CD4-positive, alpha-beta T cell treated with Interleukin-2 at 100 ng/mL for 4 hours (primary cell): ENCODE measurements around the gene HMX2.

Source experiments
- DNase-seq: peaks from one replicate; pipeline ENCODE4 v3.0.0-alpha.2; 2020; ENCODE audit warnings: low spot score

Gene HMX2

GRCh38 chr10:123139521-123140163 lies 8.3 kb upstream of the HMX2 start:
- DNase-seq = no peak

DNA sequence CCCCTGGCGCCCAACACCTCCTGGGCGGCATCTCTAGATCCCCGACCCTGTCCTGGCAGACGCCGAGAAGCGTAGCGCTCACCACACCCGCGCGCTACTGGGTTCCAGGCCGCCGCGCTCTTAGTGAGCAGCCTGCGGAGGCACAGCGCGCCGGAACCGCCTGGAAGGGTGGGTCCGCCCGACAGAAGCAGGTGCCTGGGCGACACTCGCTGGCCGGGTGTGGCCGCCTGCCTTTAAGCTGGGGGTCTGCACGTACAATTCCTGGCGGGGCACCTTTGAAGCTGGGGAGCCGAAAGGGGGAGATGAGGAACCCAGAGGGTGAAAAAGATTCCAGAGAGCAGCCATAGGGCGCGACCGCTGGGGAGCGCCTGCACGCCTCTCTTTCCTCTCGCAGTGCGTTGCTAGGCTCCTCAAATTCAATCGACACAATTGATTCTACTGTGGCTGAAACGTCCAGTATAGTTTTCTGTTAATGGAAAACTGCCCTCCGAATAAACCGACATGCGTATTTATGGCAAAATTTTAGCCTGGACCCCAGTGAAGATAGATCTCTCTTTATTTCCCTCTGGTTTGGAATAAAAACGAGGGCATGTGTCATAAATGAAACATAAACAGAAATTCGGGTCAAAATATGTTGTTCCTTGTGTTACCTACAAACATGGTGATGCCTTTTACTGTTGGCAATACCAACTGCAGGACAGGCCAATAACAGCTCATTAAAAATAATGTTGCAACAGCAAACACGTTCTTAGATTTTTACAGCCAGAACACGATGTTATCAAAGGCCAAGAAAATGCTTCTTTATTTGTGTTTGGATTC lies 7.6 kb upstream of the HMX2 start:
- no peak for DNase-seq

- no peak for DNase-seq
Measured at GRCh38 chr10:123140983-123141390, 6.9 kb upstream of the HMX2 start.

DNA sequence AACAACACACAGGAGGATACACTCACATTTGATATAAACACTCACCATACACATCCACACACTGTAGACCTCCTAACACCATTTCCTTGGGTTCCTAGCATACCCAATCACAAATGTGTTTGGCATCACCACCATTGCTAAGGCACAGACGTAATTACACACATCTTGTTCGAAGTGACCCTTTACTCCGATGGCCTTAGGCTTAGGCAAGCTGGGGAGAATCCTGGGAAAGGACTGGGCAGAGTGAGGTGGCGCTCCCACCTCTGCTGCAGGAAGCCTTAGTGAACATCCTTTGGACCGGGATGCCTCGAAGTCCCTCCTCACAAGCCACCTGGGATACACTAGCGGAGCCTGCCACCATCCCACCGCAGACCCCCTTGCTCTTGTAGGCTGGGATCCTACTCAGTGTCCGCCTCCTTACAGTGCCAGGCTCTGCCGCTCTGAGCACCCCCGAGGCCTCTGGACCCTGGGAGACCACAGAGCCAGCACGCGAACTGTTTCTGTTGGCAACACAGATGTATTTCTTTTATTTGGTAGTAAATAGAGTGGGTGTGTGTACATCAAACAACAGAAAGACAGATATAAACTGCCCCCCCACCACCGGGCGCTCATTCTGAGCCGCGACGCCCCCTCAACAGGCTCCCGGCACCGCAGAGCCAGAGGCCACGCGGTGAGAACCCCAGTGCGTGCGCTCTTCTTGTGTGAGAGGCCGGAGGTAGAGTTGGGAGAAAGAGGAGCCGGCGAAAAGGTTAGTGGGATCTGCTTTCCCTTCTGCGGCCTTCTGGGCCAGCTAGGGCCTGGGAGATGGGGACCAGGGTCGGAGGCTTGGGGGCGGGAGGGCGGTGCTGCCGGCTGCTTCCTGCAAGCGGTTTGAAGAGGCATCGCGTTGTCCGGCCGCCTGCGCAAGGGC lies 5.9 kb upstream of the HMX2 start:
- DNase-seq = no peak

- no peak for DNase-seq
Measured at GRCh38 chr10:123142701-123143161, 5.2 kb upstream of the HMX2 start.

DNA sequence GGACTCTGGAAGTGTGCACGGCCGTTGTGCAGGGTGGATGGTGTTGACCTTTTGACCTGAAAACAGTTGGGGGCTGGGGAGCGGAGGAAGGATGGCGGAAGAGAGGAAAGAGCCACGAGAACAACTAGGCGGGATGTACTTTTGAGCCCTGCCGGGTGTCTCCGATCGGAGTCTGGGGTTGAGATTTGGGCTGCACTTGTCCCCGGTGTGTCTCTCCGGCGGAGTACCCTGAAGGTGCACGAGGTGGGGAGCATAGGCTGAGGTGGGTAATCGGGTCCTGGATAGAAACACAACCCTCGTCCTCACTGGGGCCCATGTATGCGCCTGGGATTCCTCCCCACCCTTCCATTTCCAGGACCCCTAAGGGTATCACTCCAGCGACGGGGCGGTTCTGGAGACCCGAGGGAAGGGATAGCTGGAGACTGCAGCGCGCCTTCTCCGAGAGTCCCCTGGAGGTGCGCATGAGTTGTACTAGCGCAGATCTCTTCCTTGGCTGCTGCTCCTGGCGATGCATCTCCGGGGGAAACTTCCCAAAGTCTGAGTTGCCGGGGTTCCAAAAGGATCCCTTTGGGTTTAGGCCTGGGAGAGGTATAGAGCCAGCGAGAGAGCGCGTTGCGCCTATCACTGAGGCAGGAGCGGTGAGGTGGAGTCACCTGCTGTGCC lies 4.6 kb upstream of the HMX2 start:
- no peak for DNase-seq

DNA sequence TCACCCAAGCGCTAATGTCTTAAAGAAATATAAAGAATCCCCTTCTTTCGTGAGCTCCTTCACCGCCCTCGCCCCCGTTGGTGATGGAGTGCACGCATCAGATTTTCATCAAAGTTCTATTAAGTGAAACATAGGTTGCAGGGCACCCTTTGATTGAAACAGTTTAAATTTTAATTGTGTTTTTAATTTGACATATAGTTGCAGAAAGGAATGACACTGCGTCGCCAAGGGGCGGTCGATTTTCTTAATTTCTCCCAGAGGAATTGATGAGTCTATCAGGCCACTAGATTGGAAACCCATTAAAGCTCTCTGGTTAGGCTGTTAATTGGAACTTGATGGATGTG lies 4.1 kb upstream of the HMX2 start:
- no peak for DNase-seq

DNA sequence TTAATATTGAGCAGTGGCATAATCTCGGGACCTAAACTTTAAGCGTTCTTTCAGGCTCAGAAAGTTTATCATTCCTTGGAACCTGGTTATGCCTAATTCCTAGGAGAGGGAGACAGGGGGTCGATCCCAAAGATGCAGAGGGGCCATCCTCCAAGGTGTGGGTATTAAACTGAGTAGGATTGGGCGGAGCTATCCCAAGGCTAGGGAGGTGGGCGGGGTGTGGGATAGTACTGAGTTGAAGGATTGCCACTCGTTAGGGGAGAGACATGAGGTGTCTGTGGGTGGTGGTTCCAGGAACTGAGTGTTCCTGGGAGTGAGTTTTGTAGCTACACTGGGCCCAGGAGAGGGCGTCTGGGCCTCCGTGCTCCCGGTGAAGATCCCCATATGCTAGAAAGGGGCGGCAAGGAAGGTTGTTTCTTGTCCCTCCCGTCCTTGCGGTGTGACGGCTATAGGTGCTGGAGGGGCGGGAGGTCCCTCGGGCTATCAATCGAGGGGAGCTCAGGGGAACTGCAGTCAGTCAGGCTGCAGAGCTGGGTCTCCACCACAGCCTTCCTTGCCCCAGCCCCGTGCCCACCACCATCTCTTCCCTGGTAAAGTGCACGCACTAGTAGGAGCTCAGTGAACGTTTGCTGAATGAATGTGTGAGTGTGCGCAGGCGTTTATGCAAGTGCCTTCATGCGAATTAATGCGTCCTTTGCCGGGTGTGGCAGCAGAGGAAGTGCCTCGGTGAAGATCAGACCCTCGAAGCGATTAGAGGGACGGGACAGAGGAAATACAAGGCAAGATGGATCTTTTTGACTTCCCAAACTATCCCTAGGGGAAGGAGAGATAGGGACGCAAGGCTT lies 3.0 kb upstream of the HMX2 start:
- no peak for DNase-seq

GRCh38 chr10:123145542-123146012 lies 2.4 kb upstream of the HMX2 start:
- no peak for DNase-seq

GRCh38 chr10:123146013-123146893 lies 1.7 kb upstream of the HMX2 start:
- no peak for DNase-seq

DNA sequence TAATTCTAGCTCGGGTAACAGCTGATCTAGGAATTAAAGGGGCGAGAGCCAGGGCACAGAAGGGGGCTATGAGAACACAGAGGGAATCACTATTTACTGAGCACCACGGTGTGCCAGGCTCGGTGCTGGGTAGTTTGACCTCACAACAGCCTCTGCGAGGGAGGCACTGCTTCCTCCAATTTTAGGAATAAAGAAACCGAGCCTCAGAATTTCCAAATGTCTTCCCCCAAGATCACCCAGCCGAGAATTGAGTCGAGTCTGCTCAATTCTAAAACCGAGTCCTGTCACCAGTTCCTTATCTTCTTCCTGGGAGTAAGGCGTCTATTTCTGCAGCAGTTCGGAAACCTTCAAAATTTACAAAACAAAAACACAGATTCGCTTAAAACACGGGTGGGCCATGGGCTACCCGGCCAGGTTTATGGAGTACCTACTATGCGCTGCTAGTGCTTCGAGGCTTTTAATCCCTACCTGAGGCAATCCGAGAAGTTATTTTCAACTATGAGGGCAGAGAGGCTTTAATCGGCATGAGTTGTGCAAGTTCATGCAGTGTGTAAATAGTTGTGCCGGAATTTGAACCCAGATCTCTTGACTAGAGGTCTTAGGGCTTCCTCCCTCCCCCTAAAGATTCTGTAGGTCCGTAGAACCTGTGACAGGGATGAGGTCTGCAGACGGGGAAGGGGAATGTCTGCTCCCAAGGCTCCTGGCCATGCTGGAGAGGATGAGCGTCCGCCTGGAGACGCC lies 872 bp upstream of the HMX2 start:
- no peak for DNase-seq

GRCh38 chr10:123148414-123149161 lies 652 bp downstream of the HMX2 start:
- DNase-seq = no peak

- DNase-seq = no peak
Measured at GRCh38 chr10:123149162-123149567, 1.2 kb downstream of the HMX2 start.

GRCh38 chr10:123149568-123150270 lies 1.8 kb downstream of the HMX2 start:
- peak; percentile 22 for DNase-seq

- no peak for DNase-seq
Measured at GRCh38 chr10:123150271-123150985, 2.5 kb downstream of the HMX2 start.

GRCh38 chr10:123150986-123151736 lies 3.2 kb downstream of the HMX2 start:
- DNase-seq = no peak
